Epithelial cell of proximal tubule (primary cell): ENCODE measurements around the gene SLC44A4. TPM values are rescaled to one million over a fixed set of nuclear protein-coding genes. Genes with fewer than 3 reads are reported as not detected.

Source experiments
- DNase-seq: peaks from one replicate; pipeline ENCODE4 v3.0.0-alpha.2; 2011; ENCODE audit warnings: low read depth
- H3K4me3 ChIP-seq: 2 replicates; pipeline ENCODE4 v1.5.1; 2011; ENCODE audit warnings: low read depth, mild to moderate bottlenecking, low read length
- total RNA-seq: library from RNA; depleted of rRNA; stranded (reverse); fragments of >200 nt; gene quantifications from 2 replicates; pipeline ENCODE4 v1.2.3, GENCODE V29; 2015
- TF ChIP-seq, protein P1 (sequence below): conservative IDR thresholded peaks from 2 replicates; pipeline ENCODE4 v1.5.1; 2012; ENCODE audit warnings: low read depth, mild to moderate bottlenecking, low read length

The SLC44A4 gene
- total RNA-seq, 1 donor from 2014 or later, result 24.0 TPM

- H3K4me3 ChIP-seq, result peak overlapping the region; percentile 21
- DNase-seq, result no peak
- TF ChIP-seq, protein P1, sequence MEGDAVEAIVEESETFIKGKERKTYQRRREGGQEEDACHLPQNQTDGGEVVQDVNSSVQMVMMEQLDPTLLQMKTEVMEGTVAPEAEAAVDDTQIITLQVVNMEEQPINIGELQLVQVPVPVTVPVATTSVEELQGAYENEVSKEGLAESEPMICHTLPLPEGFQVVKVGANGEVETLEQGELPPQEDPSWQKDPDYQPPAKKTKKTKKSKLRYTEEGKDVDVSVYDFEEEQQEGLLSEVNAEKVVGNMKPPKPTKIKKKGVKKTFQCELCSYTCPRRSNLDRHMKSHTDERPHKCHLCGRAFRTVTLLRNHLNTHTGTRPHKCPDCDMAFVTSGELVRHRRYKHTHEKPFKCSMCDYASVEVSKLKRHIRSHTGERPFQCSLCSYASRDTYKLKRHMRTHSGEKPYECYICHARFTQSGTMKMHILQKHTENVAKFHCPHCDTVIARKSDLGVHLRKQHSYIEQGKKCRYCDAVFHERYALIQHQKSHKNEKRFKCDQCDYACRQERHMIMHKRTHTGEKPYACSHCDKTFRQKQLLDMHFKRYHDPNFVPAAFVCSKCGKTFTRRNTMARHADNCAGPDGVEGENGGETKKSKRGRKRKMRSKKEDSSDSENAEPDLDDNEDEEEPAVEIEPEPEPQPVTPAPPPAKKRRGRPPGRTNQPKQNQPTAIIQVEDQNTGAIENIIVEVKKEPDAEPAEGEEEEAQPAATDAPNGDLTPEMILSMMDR, result no peak
These were observed 575 bp downstream of the SLC44A4 start for GRCh38 chr6:31878222-31878621.

DNA sequence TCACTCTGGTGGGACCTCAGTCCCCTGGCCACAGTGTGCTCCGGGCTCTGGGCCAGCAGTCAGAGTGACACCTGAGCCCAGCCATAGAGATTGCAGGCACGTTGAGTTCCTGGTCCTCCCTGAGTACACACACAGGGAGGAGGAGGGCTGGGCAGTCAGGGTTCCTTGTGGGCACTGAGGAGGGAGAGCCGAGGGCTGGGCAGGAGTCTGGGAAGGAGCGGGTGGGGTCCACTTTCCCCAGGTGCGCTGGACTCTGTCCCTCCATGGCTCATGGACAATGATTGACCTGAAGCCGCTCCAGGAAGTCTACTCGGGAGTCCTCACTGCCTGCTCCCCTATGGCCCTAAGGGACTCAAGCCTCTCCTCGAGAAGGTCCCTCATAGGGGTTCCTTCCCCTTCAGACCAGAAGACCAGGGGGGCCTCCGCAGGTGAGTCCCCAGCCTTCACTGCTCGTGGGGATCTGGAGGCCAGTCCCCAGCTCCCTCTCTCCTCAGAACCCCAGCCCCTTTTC lies 1.1 kb downstream of the SLC44A4 start:
- no peak for DNase-seq

DNA sequence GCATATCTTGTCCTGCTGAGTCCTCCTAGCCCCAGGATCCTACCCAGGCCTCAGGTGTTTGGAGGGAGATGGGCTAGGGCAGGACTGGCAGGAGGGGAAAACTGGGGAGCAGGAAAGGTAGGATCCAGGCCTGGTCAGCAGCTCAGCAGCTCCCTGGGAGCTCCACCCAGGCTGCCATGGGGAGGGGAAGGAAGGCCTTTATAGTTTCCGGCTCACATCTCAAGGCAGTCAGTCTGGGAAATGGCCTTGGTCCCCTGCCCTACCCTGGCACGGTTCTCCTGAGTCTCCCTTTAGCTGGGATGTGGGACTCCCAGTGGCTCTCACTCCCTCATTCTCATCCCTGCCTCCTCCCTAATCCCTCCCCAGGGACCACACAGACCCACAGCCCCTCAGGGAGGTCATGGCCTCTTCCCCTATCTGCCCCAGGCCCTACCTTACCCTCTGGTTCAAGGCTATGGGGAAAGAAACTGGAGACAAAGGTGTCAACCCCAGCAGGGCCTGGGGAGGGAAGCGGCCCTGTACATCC lies 1.6 kb downstream of the SLC44A4 start:
- TF ChIP-seq, protein P1, result no peak
- no peak for DNase-seq
- no peak overlapping the region for H3K4me3 ChIP-seq

More for the DNA sequence above, 1.1 kb downstream of the SLC44A4 start:
- TF ChIP-seq, protein P1, result no peak
- no peak overlapping the region for H3K4me3 ChIP-seq

DNA sequence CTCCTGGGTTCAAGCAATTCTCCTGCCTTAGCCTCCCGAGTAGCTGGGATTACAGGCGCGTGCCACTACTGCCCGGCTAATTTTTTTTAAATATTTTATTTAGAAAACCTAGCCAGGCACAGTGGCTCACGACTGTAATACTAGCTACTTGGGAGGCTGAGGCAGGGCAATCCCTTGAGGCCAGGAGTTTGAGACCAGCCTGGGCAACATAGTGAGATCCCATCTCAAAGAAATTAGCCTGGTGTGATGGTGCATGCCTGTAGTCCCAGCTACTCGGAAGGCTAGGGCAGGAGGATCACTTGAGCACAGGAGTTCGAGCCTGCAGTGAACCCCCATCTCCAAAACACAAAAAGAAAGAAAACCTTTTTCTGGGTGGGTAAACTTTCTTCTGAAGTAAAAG lies 2.4 kb downstream of the SLC44A4 start:
- TF ChIP-seq, protein P1, result no peak
- no peak for DNase-seq
- no peak overlapping the region for H3K4me3 ChIP-seq

- H3K4me3 ChIP-seq, result no peak overlapping the region
- TF ChIP-seq, protein P1, result no peak
- no peak for DNase-seq
These were observed 2.9 kb downstream of the SLC44A4 start for GRCh38 chr6:31875877-31876276.

GRCh38 chr6:31874836-31875572 lies 3.8 kb downstream of the SLC44A4 start:
- TF ChIP-seq, protein P1, result no peak
- DNase-seq, result no peak
- no peak overlapping the region for H3K4me3 ChIP-seq
